NB4 (cell line): ENCODE measurements around the gene NR4A1.

Experiments
- DNase-seq: peaks from one replicate; pipeline ENCODE4 v3.0.0; 2010; ENCODE audit warnings: low read depth
- H3K4me3 ChIP-seq: one replicate; pipeline ENCODE4 v1.5.1; 2011; ENCODE audit warnings: mild to moderate bottlenecking, low read depth, low read length, moderate library complexity
- MYC ChIP-seq: IDR thresholded peaks from 2 replicates; pipeline ENCODE4 v1.6.1; 2011; ENCODE audit warnings: low read depth, low read length
- POLR2A ChIP-seq: IDR thresholded peaks from 2 replicates; pipeline ENCODE4 v1.6.1; 2011; ENCODE audit warnings: mild to moderate bottlenecking; ENCODE audit not compliant: insufficient read length; ENCODE audit errors: extremely low read depth
- TF ChIP-seq, protein P1 (sequence below): IDR thresholded peaks from 2 replicates; pipeline ENCODE4 v1.6.1; 2011; ENCODE audit warnings: low read depth, low read length
- TF ChIP-seq, protein P2 (sequence below): IDR thresholded peaks from one replicate; pipeline ENCODE4 v1.5.1; 2012; ENCODE audit warnings: low read depth, low read length

NR4A1 gene

DNA sequence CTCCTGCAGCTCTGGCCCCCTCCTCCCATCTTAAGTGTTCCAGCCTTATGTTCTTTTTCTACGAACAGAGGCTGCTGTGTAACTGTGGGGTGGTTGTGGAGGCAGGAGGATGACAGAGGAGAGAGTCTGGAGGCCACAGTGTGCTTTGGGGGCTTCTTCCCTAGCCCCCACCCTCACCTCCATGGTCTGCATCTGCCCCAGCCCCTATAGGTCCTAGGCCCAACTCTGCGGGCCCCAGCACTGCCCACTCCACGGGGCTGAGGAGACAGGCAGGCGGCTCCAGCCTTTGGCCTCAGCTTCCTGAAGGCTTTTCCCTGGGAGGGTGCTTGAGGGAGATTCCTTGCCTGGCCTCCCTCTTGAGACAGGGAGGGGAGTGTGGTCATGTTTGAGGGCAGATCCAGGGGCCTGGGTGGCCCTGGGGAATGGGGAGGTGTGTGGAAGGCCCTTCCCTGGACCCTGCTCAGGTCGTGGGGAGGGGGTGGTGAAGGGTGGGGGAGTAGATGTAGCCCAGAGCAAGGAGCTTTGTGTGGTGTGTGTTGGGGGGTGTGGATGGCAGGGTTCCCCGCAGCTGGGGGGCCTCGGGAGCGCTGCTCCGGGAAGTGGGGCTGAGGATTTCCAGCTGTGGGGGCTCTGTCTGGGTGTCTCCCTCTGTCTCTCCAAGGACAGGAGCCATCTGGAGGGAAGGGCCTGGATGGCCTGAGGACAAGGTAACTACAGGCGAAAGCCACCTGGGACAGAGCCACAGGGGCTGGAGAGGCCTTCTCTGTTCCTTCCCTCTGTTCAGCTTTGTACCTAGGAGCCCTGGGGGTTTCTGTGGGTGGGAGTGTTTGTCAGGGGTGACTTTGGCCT lies 29.4 kb downstream of the NR4A1 start:
- no peak overlapping the region for H3K4me3 ChIP-seq
- TF ChIP-seq, protein P1, sequence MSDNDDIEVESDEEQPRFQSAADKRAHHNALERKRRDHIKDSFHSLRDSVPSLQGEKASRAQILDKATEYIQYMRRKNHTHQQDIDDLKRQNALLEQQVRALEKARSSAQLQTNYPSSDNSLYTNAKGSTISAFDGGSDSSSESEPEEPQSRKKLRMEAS = no peak
- TF ChIP-seq POLR2A (no peak), MYC (no peak)
- TF ChIP-seq, protein P2, sequence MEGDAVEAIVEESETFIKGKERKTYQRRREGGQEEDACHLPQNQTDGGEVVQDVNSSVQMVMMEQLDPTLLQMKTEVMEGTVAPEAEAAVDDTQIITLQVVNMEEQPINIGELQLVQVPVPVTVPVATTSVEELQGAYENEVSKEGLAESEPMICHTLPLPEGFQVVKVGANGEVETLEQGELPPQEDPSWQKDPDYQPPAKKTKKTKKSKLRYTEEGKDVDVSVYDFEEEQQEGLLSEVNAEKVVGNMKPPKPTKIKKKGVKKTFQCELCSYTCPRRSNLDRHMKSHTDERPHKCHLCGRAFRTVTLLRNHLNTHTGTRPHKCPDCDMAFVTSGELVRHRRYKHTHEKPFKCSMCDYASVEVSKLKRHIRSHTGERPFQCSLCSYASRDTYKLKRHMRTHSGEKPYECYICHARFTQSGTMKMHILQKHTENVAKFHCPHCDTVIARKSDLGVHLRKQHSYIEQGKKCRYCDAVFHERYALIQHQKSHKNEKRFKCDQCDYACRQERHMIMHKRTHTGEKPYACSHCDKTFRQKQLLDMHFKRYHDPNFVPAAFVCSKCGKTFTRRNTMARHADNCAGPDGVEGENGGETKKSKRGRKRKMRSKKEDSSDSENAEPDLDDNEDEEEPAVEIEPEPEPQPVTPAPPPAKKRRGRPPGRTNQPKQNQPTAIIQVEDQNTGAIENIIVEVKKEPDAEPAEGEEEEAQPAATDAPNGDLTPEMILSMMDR = no peak
- DNase-seq = no peak

DNA sequence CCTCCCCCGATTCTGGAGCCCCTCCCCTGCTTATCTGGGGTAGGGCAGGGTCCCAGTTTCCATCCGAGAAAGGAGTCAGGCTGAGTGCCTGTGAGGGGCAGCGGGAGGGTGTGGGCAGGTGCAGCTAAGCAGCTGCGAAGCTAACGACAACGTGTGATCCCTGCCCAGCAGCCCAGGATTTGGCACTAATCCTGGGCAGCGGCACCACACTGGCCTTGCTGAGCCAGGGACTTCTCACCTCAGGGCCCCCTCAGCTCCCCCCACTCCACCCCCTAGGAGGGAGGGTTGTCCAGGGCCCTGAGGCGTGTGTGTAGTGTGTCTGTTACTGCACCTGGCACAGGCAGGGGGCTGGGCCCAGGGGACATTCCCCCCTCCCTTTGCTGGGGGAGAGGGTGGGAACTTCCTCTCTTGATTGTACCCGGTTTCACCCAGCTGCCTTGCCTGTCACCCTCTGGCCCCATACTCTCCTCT lies 30.1 kb downstream of the NR4A1 start:
- DNase-seq = peak; percentile 78
- TF ChIP-seq MYC = no peak
- TF ChIP-seq, protein P1 = no peak
- no peak for TF ChIP-seq POLR2A
- TF ChIP-seq, protein P2 = no peak
- no peak overlapping the region for H3K4me3 ChIP-seq

DNA sequence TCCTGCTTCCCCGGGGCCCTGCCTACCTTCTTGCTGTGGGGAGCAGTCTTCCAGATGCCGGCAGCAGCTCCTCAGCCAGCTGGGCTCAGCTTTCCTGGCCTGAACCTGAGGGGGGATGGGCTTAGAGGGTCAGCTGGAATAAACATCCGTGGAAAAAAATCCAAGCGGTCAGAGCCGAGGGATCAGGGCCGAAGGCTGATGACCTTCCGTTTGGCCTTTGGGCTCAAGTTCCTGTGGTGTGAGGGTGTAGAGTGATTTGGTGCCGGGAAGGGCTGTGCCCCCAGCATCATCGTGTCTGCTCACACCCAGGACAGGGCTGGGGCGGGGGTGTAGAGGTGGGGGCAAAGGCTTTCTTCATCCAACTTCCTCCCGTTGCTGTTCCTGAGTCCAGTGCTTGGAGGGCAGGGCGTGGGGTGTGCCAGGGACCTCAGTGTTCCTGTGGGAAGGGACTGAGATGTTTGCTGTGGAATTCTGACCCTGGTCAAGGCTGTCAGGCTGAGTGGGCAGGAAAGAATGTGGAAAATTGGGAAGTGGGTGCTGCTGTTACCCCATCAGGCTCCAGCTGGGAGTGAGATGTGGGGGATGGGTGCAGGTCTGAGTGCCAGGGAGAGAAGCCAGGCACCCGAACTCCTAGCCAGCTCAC lies 30.9 kb downstream of the NR4A1 start:
- DNase-seq = no peak
- TF ChIP-seq POLR2A = no peak
- TF ChIP-seq, protein P1 = no peak
- no peak for TF ChIP-seq MYC
- TF ChIP-seq, protein P2 = no peak
- H3K4me3 ChIP-seq = no peak overlapping the region

DNA sequence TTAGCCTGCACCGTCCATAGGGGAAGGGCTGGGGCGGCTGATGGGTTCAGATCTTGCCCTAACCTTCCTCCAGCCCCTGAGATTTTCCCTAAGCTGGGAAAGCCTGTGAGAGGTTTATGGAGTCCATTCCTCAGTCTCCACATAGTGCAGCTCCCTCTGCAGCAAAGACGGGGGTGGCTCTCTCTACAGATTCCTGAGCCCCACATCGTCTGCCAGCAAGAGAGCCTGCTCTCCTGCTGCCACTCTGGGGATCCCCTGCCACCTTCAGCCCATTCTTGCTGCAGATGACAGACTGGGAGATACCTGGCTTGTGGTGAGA lies 31.4 kb downstream of the NR4A1 start:
- DNase-seq = no peak
- TF ChIP-seq, protein P2 = no peak
- TF ChIP-seq MYC (no peak), POLR2A (no peak)
- TF ChIP-seq, protein P1 = no peak
- no peak overlapping the region for H3K4me3 ChIP-seq

DNA sequence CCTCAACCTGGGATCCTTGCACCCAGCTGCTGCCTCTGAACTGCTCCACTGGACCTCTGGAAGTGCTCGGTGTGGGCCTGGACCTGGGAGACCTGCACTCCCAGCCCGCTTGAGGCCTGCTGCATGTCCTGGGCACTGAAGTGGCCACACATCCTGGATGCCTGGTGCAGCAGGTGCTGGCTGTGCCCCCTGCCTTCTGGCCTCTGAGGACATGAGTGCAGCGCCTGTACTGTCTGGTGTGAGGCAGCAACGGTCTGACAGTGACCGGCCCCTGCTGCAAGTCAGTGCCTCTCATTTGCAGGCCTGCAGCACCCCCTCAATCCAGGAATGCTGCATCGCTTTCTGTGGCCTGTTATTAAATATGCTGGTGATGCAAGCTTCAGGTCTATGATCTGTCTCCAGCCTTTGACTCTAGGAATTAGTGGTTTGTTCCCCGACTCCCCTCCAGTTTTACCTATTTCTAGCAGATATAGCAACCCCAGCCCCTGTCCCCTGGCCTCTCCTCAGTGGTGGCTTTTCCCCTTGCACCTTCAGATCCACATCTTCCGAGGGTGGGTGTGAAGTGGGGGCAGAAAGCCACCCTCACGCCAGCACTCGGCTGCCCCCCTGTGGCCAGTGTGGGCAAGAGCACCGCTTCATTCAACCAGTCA lies 31.9 kb downstream of the NR4A1 start:
- no peak for TF ChIP-seq MYC
- no peak for TF ChIP-seq POLR2A
- TF ChIP-seq, protein P2 = peak; percentile 97
- TF ChIP-seq, protein P1 = no peak
- H3K4me3 ChIP-seq = no peak overlapping the region
- peak; percentile 74 for DNase-seq
